ENCODE data around the gene POLK. TPM values are rescaled to one million over a fixed set of nuclear protein-coding genes. Genes with fewer than 3 reads are reported as not detected.

POLK gene
- total and polyA plus RNA-seq, 2 donors (not counting 3 experiments of a cell fraction or from before 2014, with no cell fraction given) = 5.1 to 27.3 TPM

- ChIA-PET POLR2A (no interaction called here), CTCF (interaction anchor here (1.0 to 1.7 kb wide), 2 partner anchors 26 to 96 kb away, joined by 3 to 15 read pairs; no protein-coding TSS in a partner anchor)
- Histone ChIP-seq H3K4me2 (ENCODE audit: insufficient read depth, low read length) (no peak overlapping the region), H3K27me3 (ENCODE audit: control insufficient read depth in 2 of 2, insufficient read depth in 2 of 2, low read length in 2 of 2) (no peaks in the 10 kb centered on the region), H3K4me1 (ENCODE audit: control insufficient read depth, extremely low read depth, insufficient read depth, low read length) (peaks cover 4% of the 10 kb centered on the region), H3K36me3 (ENCODE audit: control insufficient read depth in 2 of 2, extremely low read depth in 1 of 2, insufficient read depth in 2 of 2, low read length in 2 of 2) (no peaks in the 10 kb centered on the region), H3K9me3 (replicated peaks; ENCODE audit: control insufficient read depth, insufficient read depth, low read length) (no peaks in the 10 kb centered on the region), H3K4me3 (replicated peaks in 1 of 3; ENCODE audit: insufficient read depth in 1 of 3, low read depth in 1 of 3, low read length in 3 of 3) (no peak overlapping the region), H3K9ac (replicated peaks; ENCODE audit: extremely low read depth, insufficient read depth, low read length) (no peak overlapping the region), H3K27ac (ENCODE audit: insufficient read depth, low read depth, low read length) (no peak overlapping the region), H4K20me1 (replicated peaks; ENCODE audit: control insufficient read depth, extremely low read depth, insufficient read depth, low read length) (no peaks in the 10 kb centered on the region), H2AFZ (ENCODE audit: low read depth, low read length) (no peak overlapping the region), H3K9me1 (replicated peaks; ENCODE audit: control insufficient read depth, extremely low read depth, insufficient read depth, low read length) (no peaks in the 10 kb centered on the region), H3K79me2 (ENCODE audit: control insufficient read depth, insufficient read depth, low read length) (no peaks in the 10 kb centered on the region)
- DNase-seq (ENCODE audit: low read depth, low spot score) (no peak), FAIRE-seq (no peak)
- intact Hi-C loops (cut with micrococcal nuclease) = loop anchor here (5.0 kb wide), 1 partner anchor 98 kb away; no protein-coding TSS in a partner anchor
- TF ChIP-seq POLR2A (IDR thresholded peaks at IDR 0.05; ENCODE audit: low read depth, low read length) = no peak
- dilution Hi-C loops (cut with MboI; ENCODE audit: extremely low pct_ligation_motif_present, low sequenced_read_pairs) = no loop called here
- BruUV-seq (replicated peaks) = no TSS peak
Measured at GRCh38 chr5:75584641-75585040, 73.0 kb downstream of the POLK start.

- FAIRE-seq (no peak), DNase-seq (ENCODE audit: low read depth, low spot score) (no peak)
- BruUV-seq (replicated peaks) = no TSS peak
- dilution Hi-C loops (cut with MboI; ENCODE audit: extremely low pct_ligation_motif_present, low sequenced_read_pairs) (no loop called here), intact Hi-C loops (cut with micrococcal nuclease) (no loop called here)
- no peaks in the 10 kb centered on the region for H4K20me1 ChIP-seq (replicated peaks; ENCODE audit: control insufficient read depth, extremely low read depth, insufficient read depth, low read length)
- ChIA-PET POLR2A (no interaction called here), CTCF (no interaction called here)
- H2AFZ ChIP-seq (ENCODE audit: low read depth, low read length) = no peak overlapping the region
- no peak overlapping the region for H3K4me2 ChIP-seq (ENCODE audit: insufficient read depth, low read length)
- H3K36me3 ChIP-seq (ENCODE audit: control insufficient read depth in 2 of 2, extremely low read depth in 1 of 2, insufficient read depth in 2 of 2, low read length in 2 of 2) = peaks cover 0 to 3% of the 10 kb centered on the region in 2 experiments
- no peaks in the 10 kb centered on the region for H3K4me1 ChIP-seq (ENCODE audit: control insufficient read depth, extremely low read depth, insufficient read depth, low read length)
- H3K9ac ChIP-seq (replicated peaks; ENCODE audit: extremely low read depth, insufficient read depth, low read length) = no peak overlapping the region
- H3K9me1 ChIP-seq (replicated peaks; ENCODE audit: control insufficient read depth, extremely low read depth, insufficient read depth, low read length) = no peaks in the 10 kb centered on the region
- TF ChIP-seq JUN (IDR thresholded peaks at IDR 0.05; ENCODE audit: borderline replicate concordance, insufficient read depth, insufficient read length, low read depth) (no peak), GATA2 (IDR thresholded peaks at IDR 0.05; ENCODE audit: insufficient read depth, insufficient read length, low read depth, low read length) (no peak), MYC (IDR thresholded peaks at IDR 0.05; ENCODE audit: low read depth, low read length) (no peak), MAX (IDR thresholded peaks at IDR 0.05; ENCODE audit: insufficient read depth, insufficient read length) (no peak), FOS (IDR thresholded peaks at IDR 0.05; ENCODE audit: borderline replicate concordance, insufficient read depth, low read length) (no peak)
- no peaks in the 10 kb centered on the region for H3K9me3 ChIP-seq (replicated peaks; ENCODE audit: control insufficient read depth, insufficient read depth, low read length)
- H3K27me3 ChIP-seq (ENCODE audit: control insufficient read depth in 2 of 2, insufficient read depth in 2 of 2, low read length in 2 of 2) = no peaks in the 10 kb centered on the region
- no peak overlapping the region for H3K4me3 ChIP-seq (replicated peaks in 1 of 3; ENCODE audit: insufficient read depth in 1 of 3, low read depth in 1 of 3, low read length in 3 of 3)
- no peak overlapping the region for H3K27ac ChIP-seq (ENCODE audit: insufficient read depth, low read depth, low read length)
- no peaks in the 10 kb centered on the region for H3K79me2 ChIP-seq (ENCODE audit: control insufficient read depth, insufficient read depth, low read length)
Measured at GRCh38 chr5:75588666-75589065, 77.0 kb downstream of the POLK start.

Data from endothelial cell of umbilical vein (primary cell).